CD4-positive, alpha-beta T cell treated with Interferon alpha-2 for 1 hour (primary cell): ENCODE results near the gene SERPINE1.
A peak's percentile ranks its signal among the peaks of the same experiment; 100 is the strongest.

ENCODE experiments used
- DNase-seq, 2 donors: peaks; one replicate each; pipeline ENCODE4 v3.0.0-alpha.2; 2020 to 2022

Gene SERPINE1

GRCh38 chr7:101170617-101171441, 43.9 kb downstream of the SERPINE1 start:
- DNase-seq: no peak

GRCh38 chr7:101171442-101171837, 44.5 kb downstream of the SERPINE1 start:
- no peak for DNase-seq

GRCh38 chr7:101172005-101172853, 45.3 kb downstream of the SERPINE1 start:
- DNase-seq: peak in 1 of 2 donors; percentile 25

GRCh38 chr7:101172854-101173751, 46.2 kb downstream of the SERPINE1 start:
- no peak for DNase-seq

GRCh38 chr7:101173752-101174244, 46.9 kb downstream of the SERPINE1 start:
- peak; percentile 61 to 74 for DNase-seq

- DNase-seq: no peak
Observed at GRCh38 chr7:101174322-101174854, 47.5 kb downstream of the SERPINE1 start.

- DNase-seq: no peak
Observed at GRCh38 chr7:101175664-101176063, 48.8 kb downstream of the SERPINE1 start.

GRCh38 chr7:101177644-101178043, 50.7 kb downstream of the SERPINE1 start:
- DNase-seq: no peak

- DNase-seq: no peak
Observed at GRCh38 chr7:101179117-101179516, 52.2 kb downstream of the SERPINE1 start.

- DNase-seq: no peak
Observed at GRCh38 chr7:101179713-101180112, 52.8 kb downstream of the SERPINE1 start.

- DNase-seq: no peak
Observed at GRCh38 chr7:101180130-101180755, 53.3 kb downstream of the SERPINE1 start, which contains the start of gene NAT16. Gene NAT16 (minus strand): TSS chr7:101180293. CDS start chr7:101174807, 5,486 bp downstream.

- DNase-seq: no peak
Observed at GRCh38 chr7:101185258-101185839, 58.4 kb downstream of the SERPINE1 start.

- no peak for DNase-seq
Observed at GRCh38 chr7:101186194-101186593, 59.3 kb downstream of the SERPINE1 start.

GRCh38 chr7:101186844-101187428, 60.0 kb downstream of the SERPINE1 start:
- DNase-seq: no peak
